DMS114 treated with DMSO at 0.1 percent for 48 hours (cell line): ENCODE data around the gene MCM9.

ENCODE experiments used
- DNase-seq: peaks from one replicate; lab custom pipeline; 2025; ENCODE audit not compliant: unreplicated experiment; lab: John Stamatoyannopoulos, UW

The MCM9 gene

DNA sequence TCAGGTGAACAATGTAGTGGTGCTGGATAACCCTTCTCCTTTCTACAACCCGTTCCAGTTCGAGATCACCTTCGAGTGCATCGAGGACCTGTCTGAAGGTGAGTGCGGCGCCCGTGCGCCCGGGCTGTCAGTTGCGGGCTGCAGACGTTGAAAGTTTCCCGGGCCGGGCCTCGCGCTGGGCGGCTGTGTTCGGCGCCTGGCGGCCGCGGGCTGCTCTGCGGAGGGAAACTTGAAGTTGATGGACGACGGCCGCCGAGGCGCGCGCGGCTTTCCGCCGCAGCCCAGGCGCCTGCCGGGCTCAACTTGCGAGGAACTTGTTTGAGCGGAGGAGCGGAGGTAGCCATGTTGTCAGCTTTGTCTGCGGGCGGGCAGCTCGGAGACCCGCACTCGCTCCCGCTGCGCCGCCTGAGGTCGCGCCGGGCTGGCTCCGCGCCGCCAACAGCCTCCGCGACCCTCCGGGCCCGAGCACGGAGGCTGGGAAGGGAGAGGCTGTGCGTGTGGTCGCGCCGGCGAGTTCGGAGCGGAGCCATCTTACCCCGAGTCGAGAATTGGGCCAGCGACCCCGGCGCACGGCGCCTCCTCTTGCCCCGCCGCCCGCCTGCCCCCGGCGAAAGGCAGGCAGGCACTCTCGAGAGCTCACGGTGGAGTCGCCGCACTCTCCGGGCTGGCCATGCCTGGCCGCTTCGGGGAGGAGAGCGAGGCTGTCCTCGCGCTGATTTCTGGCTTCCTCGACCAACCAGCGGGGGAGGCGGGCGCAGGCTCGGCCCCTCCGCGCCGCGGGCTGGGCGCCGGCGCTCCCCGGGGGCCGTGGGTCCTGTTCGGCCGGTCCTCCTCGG is 40.3 kb downstream of the MCM9 start:
- DNase-seq = peak; percentile 57

GRCh38 chr6:118893807-118894424 is 41.0 kb downstream of the MCM9 start, which contains the start of gene ASF1A:
ASF1A (plus strand) TSS chr6:118894152; CDS start chr6:118894414, 262 bp downstream.
- DNase-seq = peak; percentile 95

- peak; percentile 71 for DNase-seq
These were observed 41.7 kb downstream of the MCM9 start for GRCh38 chr6:118893064-118893806.

DNA sequence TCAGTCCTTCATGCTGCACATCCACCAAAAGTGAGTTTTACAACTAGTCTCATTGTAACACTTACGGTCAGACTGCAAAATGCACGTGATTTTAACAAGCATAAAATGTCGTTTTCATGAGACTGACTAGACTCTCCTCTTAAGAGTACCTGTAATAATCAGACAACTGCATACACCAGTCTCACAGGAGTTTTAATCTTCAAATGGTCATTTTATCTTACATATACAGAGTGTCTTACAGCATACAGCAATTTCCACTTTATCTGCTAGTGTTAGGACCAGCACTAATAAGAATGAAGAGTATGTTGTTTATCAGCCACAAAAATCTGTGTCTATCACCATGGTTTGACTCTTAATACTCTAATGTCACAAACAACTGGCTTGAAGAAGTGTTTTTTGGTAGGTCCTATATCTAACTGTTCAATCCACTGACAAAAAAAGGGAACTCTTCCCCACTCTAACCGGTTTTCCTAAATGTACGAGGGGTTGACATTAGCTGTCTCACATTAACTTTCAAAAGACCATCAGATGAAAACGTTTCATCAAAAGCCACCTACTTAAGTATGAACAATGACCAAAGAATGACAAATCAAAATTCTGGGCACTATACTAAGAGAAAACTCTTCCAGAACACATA is 42.5 kb downstream of the MCM9 start:
- no peak for DNase-seq

- DNase-seq = no peak
These were observed 43.8 kb downstream of the MCM9 start for GRCh38 chr6:118890997-118891790.

- DNase-seq = no peak
These were observed 45.8 kb downstream of the MCM9 start for GRCh38 chr6:118889163-118889562.

- no peak for DNase-seq
These were observed 48.3 kb downstream of the MCM9 start for GRCh38 chr6:118886641-118887040.

- no peak for DNase-seq
These were observed 52.5 kb downstream of the MCM9 start for GRCh38 chr6:118882314-118882905.

GRCh38 chr6:118881440-118882313 is 53.3 kb downstream of the MCM9 start:
- DNase-seq = no peak

DNA sequence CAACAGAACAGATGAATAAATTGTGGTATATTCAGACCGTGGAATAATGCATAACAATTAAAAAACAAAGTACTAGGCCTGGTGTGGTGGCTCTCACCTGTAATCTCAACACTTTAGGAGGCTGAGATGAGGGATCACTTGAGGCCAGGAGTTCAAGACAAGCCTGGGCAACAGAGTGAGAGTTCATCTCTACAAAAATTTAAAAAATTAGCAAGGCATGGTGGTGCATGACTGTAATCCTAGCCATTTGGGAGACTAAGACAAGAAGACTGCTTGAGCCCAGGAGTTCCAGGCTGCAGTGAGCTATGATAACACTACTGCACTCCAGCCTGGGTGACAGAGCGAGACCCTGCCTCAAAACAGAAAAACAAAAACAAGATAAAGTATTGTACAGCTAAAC is 57.2 kb downstream of the MCM9 start:
- no peak for DNase-seq

DNA sequence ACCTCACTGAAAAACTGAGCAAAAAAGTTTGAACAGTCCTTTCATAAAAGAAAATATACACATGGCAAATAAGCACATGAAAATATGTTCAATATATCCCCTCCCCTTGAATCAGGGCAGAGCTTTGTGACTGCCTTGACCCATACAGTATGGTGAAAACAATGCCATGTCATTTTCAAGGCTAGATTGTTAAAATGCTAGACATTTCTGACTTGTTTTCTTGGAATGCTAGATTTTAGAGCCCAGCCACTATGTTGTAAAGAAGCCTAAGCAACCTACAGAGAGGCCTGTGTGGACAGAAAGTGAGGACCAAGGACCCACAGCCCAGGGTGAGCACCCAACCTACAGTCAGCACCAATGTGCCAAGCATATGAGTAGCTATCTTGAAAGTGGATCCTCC is 58.1 kb downstream of the MCM9 start:
- DNase-seq = no peak

- no peak for DNase-seq
These were observed 58.8 kb downstream of the MCM9 start for GRCh38 chr6:118876198-118876597.

DNA sequence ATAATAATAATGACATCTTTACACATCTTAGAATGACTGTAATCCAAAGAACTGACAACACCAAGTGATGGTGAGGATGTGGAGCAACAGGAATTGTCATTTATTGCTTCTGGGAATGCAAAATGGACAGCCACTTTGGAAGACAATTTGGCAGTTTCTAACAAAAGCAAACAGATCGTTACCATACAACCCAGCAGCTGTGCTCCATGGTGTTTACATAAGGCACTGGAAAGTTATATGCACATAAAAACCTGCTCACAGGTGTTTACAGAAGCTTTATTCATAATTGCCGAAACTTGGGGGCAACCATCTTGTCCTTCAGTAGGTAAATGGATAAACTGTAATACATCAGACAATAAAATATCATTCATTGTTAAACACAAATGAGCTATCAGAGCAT is 59.3 kb downstream of the MCM9 start:
- DNase-seq = no peak

- DNase-seq = no peak
These were observed 61.7 kb downstream of the MCM9 start for GRCh38 chr6:118873239-118873638.

GRCh38 chr6:118872726-118873125 is 62.2 kb downstream of the MCM9 start:
- no peak for DNase-seq

- no peak for DNase-seq
These were observed 62.6 kb downstream of the MCM9 start for GRCh38 chr6:118872318-118872717.

DNA sequence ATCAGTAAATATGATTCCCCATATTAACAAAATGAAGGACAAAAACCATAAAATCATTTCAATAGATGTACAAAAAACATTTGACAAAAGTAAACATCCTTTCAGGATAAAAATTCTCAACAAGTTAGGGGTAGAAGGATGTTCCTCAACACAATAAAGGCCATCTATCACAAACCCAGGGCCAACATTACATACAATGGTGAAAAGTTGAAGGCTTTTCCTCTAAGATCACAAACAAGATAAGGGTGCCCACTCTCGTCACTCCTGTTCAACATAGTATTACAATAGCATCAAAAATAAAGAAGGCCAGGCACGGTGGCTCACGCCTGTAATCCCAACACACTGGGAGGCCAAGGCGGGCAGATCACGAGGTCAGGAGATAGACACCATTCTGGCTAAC is 63.6 kb downstream of the MCM9 start:
- no peak for DNase-seq

- DNase-seq = no peak
These were observed 64.9 kb downstream of the MCM9 start for GRCh38 chr6:118869894-118870589.

DNA sequence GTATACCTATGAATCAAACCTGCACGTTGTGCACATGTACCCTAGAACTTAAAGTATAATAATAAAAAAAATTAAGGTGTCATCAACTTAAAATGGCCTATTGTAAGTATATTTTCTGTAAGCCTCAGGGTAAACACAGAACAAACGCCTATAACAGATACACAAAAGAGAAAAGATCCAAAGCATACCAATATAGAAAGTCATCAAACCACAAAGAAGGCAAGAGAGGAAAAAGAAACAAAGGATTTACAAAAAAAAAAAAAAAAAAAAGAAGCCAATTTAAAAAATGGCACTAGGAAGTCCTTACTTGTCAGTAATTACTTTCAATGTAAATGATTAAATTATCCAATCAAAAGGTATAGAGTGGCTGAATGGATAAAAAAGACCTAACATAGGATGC is 65.6 kb downstream of the MCM9 start:
- DNase-seq = no peak
